ENCODE results near the gene NUBP2.
"Not testable (repeated sequence)": the region's sequence is repeated elsewhere in the genome, so short reads cannot be mapped to it uniquely, and the experiment has no call there.

The NUBP2 gene

GRCh38 chr16:1791943-1792812 is 9.4 kb downstream of the NUBP2 start:
- TF ChIP-seq CTCF (IDR thresholded peaks at IDR 0.05; ENCODE audit: low read depth, low read length): no peak
- no peak for DNase-seq (ENCODE audit: extremely low read depth, low read depth)

GRCh38 chr16:1792836-1793577 is 10.2 kb downstream of the NUBP2 start:
- no peak for DNase-seq (ENCODE audit: extremely low read depth, low read depth)
- no peak for TF ChIP-seq CTCF (IDR thresholded peaks at IDR 0.05; ENCODE audit: low read depth, low read length)

GRCh38 chr16:1793578-1794220 is 10.9 kb downstream of the NUBP2 start, which contains the start of gene IGFALS:
Gene IGFALS, minus strand, starts transcription at chr16:1793705. Its CDS starts 53 bp downstream, at chr16:1793652.
- TF ChIP-seq CTCF (IDR thresholded peaks at IDR 0.05; ENCODE audit: low read depth, low read length): no peak
- DNase-seq (ENCODE audit: extremely low read depth, low read depth): no peak

GRCh38 chr16:1794221-1794871 is 11.6 kb downstream of the NUBP2 start:
- TF ChIP-seq CTCF (IDR thresholded peaks at IDR 0.05; ENCODE audit: low read depth, low read length): no peak
- no peak for DNase-seq (ENCODE audit: extremely low read depth, low read depth)

- TF ChIP-seq CTCF (IDR thresholded peaks at IDR 0.05; ENCODE audit: low read depth, low read length): no peak
- no peak for DNase-seq (ENCODE audit: extremely low read depth, low read depth)
Observed at GRCh38 chr16:1794908-1795666, 12.3 kb downstream of the NUBP2 start.

- not testable (repeated sequence) for DNase-seq (ENCODE audit: extremely low read depth, low read depth)
Observed at GRCh38 chr16:1799263-1799662, 16.5 kb downstream of the NUBP2 start.

- DNase-seq (ENCODE audit: extremely low read depth, low read depth): no peak
- TF ChIP-seq CTCF (IDR thresholded peaks at IDR 0.05; ENCODE audit: low read depth, low read length): no peak
Observed at GRCh38 chr16:1800701-1801100, 17.9 kb downstream of the NUBP2 start.

Data from AG09319 (cell line).